ENCODE results near the gene SLC6A2. TPM values are rescaled to one million over a fixed set of nuclear protein-coding genes. Genes with fewer than 3 reads are reported as not detected.
A peak's percentile ranks its signal among the peaks of the same experiment; 100 is the strongest.

The SLC6A2 gene
- total RNA-seq, 1 donor from 2014 or later, result not detected

- peak; percentile 17 for ATAC-seq
- Histone ChIP-seq H3K4me1 (no peaks in the 10 kb centered on the region), H3K36me3 (no peaks in the 10 kb centered on the region), H3K9me3 (no peaks in the 10 kb centered on the region), H3K27me3 (no peaks in the 10 kb centered on the region), H3K4me3 (no peak overlapping the region), H3K27ac (no peak overlapping the region)
- DNase-seq, result no peak
- intact Hi-C loops (cut with DNase I), result loop anchor here (10.0 kb wide), 1 partner anchor 239 kb away; no protein-coding TSS in a partner anchor
- TF ChIP-seq CTCF (IDR thresholded peaks at IDR 0.05), result peak; percentile 47
These were observed 47.5 kb downstream of the SLC6A2 start for GRCh38 chr16:55703003-55704001.

- Histone ChIP-seq H3K36me3 (no peaks in the 10 kb centered on the region), H3K9me3 (no peaks in the 10 kb centered on the region), H3K27ac (no peak overlapping the region), H3K27me3 (no peaks in the 10 kb centered on the region), H3K4me1 (no peaks in the 10 kb centered on the region), H3K4me3 (no peak overlapping the region)
- intact Hi-C loops (cut with DNase I), result loop anchor here (10.0 kb wide), 1 partner anchor 242 kb away; no protein-coding TSS in a partner anchor
- ATAC-seq (peak; percentile 39), DNase-seq (no peak)
- no peak for TF ChIP-seq CTCF (IDR thresholded peaks at IDR 0.05)
These were observed 51.1 kb downstream of the SLC6A2 start for GRCh38 chr16:55706739-55707384.

GRCh38 chr16:55709801-55710200 lies 54.0 kb downstream of the SLC6A2 start:
- no peak overlapping the region for H3K27ac ChIP-seq
- no peak for ATAC-seq
- no peaks in the 10 kb centered on the region for H3K9me3 ChIP-seq
- H3K36me3 ChIP-seq, result no peaks in the 10 kb centered on the region
- no peak overlapping the region for H3K4me3 ChIP-seq
- no peak for DNase-seq
- H3K4me1 ChIP-seq, result no peaks in the 10 kb centered on the region
- TF ChIP-seq CTCF (IDR thresholded peaks at IDR 0.05), result no peak
- intact Hi-C loops (cut with DNase I), result loop anchor here (5.0 to 10.0 kb wide), 2 partner anchors 132 to 245 kb away; no protein-coding TSS in a partner anchor
- no peaks in the 10 kb centered on the region for H3K27me3 ChIP-seq

GRCh38 chr16:55710466-55710865 lies 54.7 kb downstream of the SLC6A2 start:
- no peak for DNase-seq
- no peak for ATAC-seq
- intact Hi-C loops (cut with DNase I), result loop anchor here (5.0 kb wide), 1 partner anchor 132 kb away; no protein-coding TSS in a partner anchor
- Histone ChIP-seq H3K9me3 (no peaks in the 10 kb centered on the region), H3K4me3 (no peak overlapping the region), H3K27ac (no peak overlapping the region), H3K27me3 (no peaks in the 10 kb centered on the region), H3K36me3 (no peaks in the 10 kb centered on the region), H3K4me1 (no peaks in the 10 kb centered on the region)
- no peak for TF ChIP-seq CTCF (IDR thresholded peaks at IDR 0.05)

- Histone ChIP-seq H3K27ac (no peak overlapping the region), H3K9me3 (no peaks in the 10 kb centered on the region), H3K4me1 (no peaks in the 10 kb centered on the region), H3K4me3 (no peak overlapping the region), H3K36me3 (no peaks in the 10 kb centered on the region), H3K27me3 (no peaks in the 10 kb centered on the region)
- TF ChIP-seq CTCF (IDR thresholded peaks at IDR 0.05), result peak; percentile 72
- peak; percentile 91 for ATAC-seq
- DNase-seq, result peak; percentile 71
- intact Hi-C loops (cut with DNase I), result loop anchor here (5.0 kb wide), 1 partner anchor 130 kb away; no protein-coding TSS in a partner anchor
These were observed 56.4 kb downstream of the SLC6A2 start for GRCh38 chr16:55711959-55712876.
